ENCODE measurements around the gene ARHGEF12. TPM values are rescaled to one million over a fixed set of nuclear protein-coding genes. Genes with fewer than 3 reads are reported as not detected.

The ARHGEF12 gene
- total and polyA plus RNA-seq, 2 donors (not counting 1 experiment from before 2014, with no cell fraction given), result 2.0 to 21.6 TPM

DNA sequence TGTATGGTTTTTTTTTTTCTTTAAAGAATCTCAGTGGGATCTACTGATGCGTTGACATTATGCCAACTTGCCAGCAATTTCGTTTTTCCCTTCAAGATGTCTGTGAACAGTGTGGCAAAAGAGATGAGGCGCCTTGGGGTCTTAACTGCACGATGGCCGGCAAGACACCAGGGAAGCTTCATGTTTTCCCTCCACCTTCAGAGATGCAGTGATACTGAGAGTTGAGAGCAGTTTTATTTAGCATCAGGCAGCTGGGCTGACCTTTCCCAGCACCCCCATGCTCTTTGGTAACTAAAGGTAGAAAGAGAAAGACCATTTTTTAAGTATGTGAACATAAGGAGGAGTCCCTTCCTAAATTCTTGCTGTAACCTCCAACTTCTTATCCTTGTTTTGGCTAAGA, 163.6 kb downstream of the ARHGEF12 start:
- Mint-ChIP-seq H3K4me1 (no peaks in the 10 kb centered on the region), H3K27ac (no peak overlapping the region), H3K9me3 (ENCODE audit: insufficient read depth) (no peaks in the 10 kb centered on the region), H3K27me3 (peaks cover 52% of the 10 kb centered on the region), H3K4me3 (no peak overlapping the region)
- Histone ChIP-seq H2AFZ (ENCODE audit: insufficient read depth, low read depth, low read length, poor library complexity, severe bottlenecking) (no peak overlapping the region), H3K4me3 (ENCODE audit: control extremely low read depth in 1 of 5, extremely low read depth in 1 of 5, insufficient read depth in 1 of 5, low read depth in 2 of 5, low read length in 4 of 5) (no peak overlapping the region), H3K4me1 (ENCODE audit: control insufficient read depth in 2 of 2, insufficient read depth in 2 of 2, low read length in 2 of 2) (no peaks in the 10 kb centered on the region), H3K79me2 (ENCODE audit: control insufficient read depth, insufficient read depth, low read length) (no peaks in the 10 kb centered on the region), H3K9me3 (ENCODE audit: control extremely low read depth in 1 of 3, control insufficient read depth in 2 of 3, insufficient read depth in 1 of 3, low read length in 2 of 3) (no peaks in the 10 kb centered on the region), H3K9ac (ENCODE audit: low read length) (no peak overlapping the region), H3K27ac (ENCODE audit: low read length in 2 of 2) (no peak overlapping the region), H4K20me1 (ENCODE audit: control insufficient read depth, insufficient read depth, low read length, poor library complexity, severe bottlenecking) (no peaks in the 10 kb centered on the region), H3K36me3 (replicated peaks in 1 of 2; ENCODE audit: control extremely low read depth in 1 of 2, control insufficient read depth in 1 of 2, extremely low read depth in 1 of 2, insufficient read depth in 2 of 2, low read length in 1 of 2) (no peaks in the 10 kb centered on the region), H3K27me3 (replicated peaks in 1 of 4; ENCODE audit: control extremely low read depth in 1 of 4, control insufficient read depth in 3 of 4, insufficient read depth in 4 of 4, low read length in 3 of 4) (peaks cover 0 to 13% (median 6%) of the 10 kb centered on the region in 4 experiments), H3K4me2 (replicated peaks; ENCODE audit: low read depth, low read length, poor library complexity, severe bottlenecking) (no peak overlapping the region)
- DNase-seq, result no peak
- no peak for ATAC-seq (ENCODE audit: low read depth)
- TF ChIP-seq, protein P1, sequence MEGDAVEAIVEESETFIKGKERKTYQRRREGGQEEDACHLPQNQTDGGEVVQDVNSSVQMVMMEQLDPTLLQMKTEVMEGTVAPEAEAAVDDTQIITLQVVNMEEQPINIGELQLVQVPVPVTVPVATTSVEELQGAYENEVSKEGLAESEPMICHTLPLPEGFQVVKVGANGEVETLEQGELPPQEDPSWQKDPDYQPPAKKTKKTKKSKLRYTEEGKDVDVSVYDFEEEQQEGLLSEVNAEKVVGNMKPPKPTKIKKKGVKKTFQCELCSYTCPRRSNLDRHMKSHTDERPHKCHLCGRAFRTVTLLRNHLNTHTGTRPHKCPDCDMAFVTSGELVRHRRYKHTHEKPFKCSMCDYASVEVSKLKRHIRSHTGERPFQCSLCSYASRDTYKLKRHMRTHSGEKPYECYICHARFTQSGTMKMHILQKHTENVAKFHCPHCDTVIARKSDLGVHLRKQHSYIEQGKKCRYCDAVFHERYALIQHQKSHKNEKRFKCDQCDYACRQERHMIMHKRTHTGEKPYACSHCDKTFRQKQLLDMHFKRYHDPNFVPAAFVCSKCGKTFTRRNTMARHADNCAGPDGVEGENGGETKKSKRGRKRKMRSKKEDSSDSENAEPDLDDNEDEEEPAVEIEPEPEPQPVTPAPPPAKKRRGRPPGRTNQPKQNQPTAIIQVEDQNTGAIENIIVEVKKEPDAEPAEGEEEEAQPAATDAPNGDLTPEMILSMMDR (IDR thresholded peaks at IDR 0.05), result no peak
- TF ChIP-seq EZH2 (IDR thresholded peaks at IDR 0.05; ENCODE audit: borderline replicate concordance, insufficient read depth, low read depth, low read length, poor library complexity, severe bottlenecking), result no peak
- intact Hi-C loops (cut with micrococcal nuclease), result no loop called here
- 82% methylated on average over 2 of the region's 5 CpGs for WGBS (ENCODE audit: insufficient coverage)
- POLR2A ChIA-PET, result no interaction called here
- CTCF ChIA-PET, result interaction anchor here (0.7 kb wide), 1 partner anchor 12 kb away, joined by 5 read pairs; the partner anchor contains the start of gene GRIK4

DNA sequence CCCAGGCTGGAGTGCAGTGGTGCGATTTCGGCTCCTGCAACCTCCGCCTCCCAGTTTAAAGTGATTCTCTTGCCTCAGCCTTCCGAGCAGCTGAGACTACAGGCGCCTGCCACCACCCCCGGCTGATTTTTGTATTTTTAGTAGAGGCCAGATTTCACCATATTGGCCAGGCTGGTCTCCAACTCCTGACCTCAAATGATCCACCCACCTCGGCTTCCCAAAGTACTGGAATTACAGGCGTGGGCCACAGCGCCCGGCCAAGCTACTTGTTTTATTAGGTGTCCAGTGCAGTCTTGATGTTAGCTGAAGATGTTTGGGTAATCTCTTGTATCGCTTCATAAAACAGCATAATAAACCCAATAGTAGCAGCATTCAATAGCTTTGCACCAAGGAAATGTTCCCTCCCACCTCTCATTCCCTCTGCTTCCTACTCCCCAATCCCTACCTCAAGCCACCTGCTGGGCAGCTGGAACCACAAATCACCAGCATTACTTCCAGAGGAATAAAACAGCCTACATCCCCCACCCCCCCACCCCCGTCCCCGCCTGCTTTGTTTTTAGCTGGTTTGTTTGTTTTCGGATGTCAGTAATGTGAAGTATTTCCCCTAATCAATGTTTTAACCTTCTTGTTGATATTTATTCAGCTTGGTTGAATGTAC, 164.3 kb downstream of the ARHGEF12 start:
- DNase-seq (no peak), ATAC-seq (ENCODE audit: low read depth) (no peak)
- TF ChIP-seq, protein P1 (IDR thresholded peaks at IDR 0.05), result no peak
- TF ChIP-seq EZH2 (IDR thresholded peaks at IDR 0.05; ENCODE audit: borderline replicate concordance, insufficient read depth, low read depth, low read length, poor library complexity, severe bottlenecking), result no peak
- H3K9me3 Mint-ChIP-seq (ENCODE audit: insufficient read depth), result no peaks in the 10 kb centered on the region
- H3K36me3 ChIP-seq (replicated peaks in 1 of 2; ENCODE audit: control extremely low read depth in 1 of 2, control insufficient read depth in 1 of 2, extremely low read depth in 1 of 2, insufficient read depth in 2 of 2, low read length in 1 of 2), result no peaks in the 10 kb centered on the region
- no peak overlapping the region for H3K4me3 ChIP-seq (ENCODE audit: control extremely low read depth in 1 of 5, extremely low read depth in 1 of 5, insufficient read depth in 1 of 5, low read depth in 2 of 5, low read length in 4 of 5)
- ChIA-PET POLR2A (no interaction called here), CTCF (no interaction called here)
- intact Hi-C loops (cut with micrococcal nuclease), result no loop called here
- H3K27me3 Mint-ChIP-seq, result peaks cover 57% of the 10 kb centered on the region
- H3K27ac ChIP-seq (ENCODE audit: low read length in 2 of 2), result no peak overlapping the region
- no peak overlapping the region for H3K4me3 Mint-ChIP-seq
- H3K4me2 ChIP-seq (replicated peaks; ENCODE audit: low read depth, low read length, poor library complexity, severe bottlenecking), result no peak overlapping the region
- H3K27me3 ChIP-seq (replicated peaks in 1 of 4; ENCODE audit: control extremely low read depth in 1 of 4, control insufficient read depth in 3 of 4, insufficient read depth in 4 of 4, low read length in 3 of 4), result peaks cover 0 to 17% (median 6%) of the 10 kb centered on the region in 4 experiments
- no peaks in the 10 kb centered on the region for H3K79me2 ChIP-seq (ENCODE audit: control insufficient read depth, insufficient read depth, low read length)
- H3K9me3 ChIP-seq (ENCODE audit: control extremely low read depth in 1 of 3, control insufficient read depth in 2 of 3, insufficient read depth in 1 of 3, low read length in 2 of 3), result no peaks in the 10 kb centered on the region
- no peaks in the 10 kb centered on the region for H3K4me1 ChIP-seq (ENCODE audit: control insufficient read depth in 2 of 2, insufficient read depth in 2 of 2, low read length in 2 of 2)
- no peak overlapping the region for H3K27ac Mint-ChIP-seq
- no peaks in the 10 kb centered on the region for H4K20me1 ChIP-seq (ENCODE audit: control insufficient read depth, insufficient read depth, low read length, poor library complexity, severe bottlenecking)
- H3K4me1 Mint-ChIP-seq, result no peaks in the 10 kb centered on the region
- no peak overlapping the region for H2AFZ ChIP-seq (ENCODE audit: insufficient read depth, low read depth, low read length, poor library complexity, severe bottlenecking)
- no peak overlapping the region for H3K9ac ChIP-seq (ENCODE audit: low read length)
- WGBS (ENCODE audit: insufficient coverage), result 83% methylated on average over 1 of the region's 14 CpGs
